ENCODE measurements around the gene GOLGA7B.

DNA sequence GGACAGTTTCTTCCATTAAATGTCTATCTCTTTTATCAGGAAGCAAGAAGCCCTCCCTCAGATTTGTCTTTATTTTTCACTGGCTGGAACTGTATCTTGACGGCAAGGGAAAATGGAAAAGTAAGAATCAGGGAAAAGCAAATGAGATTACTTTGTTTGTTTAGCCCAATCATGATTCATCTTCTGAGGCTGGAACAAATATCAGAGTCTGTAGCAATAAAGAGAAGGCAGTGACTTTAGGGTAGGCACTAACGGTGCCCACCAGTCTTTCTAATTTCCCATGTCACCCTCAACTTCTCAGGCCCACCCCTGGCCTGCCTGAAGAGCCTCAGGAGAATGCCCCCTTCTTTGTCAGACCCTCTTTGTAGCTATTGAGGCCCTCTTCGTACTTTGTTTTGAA is 36.3 kb upstream of the GOLGA7B start:
- TF ChIP-seq YY1 (IDR thresholded peaks at IDR 0.05; ENCODE audit: insufficient read depth, insufficient read length): no peak
- no peak for TF ChIP-seq ZNF274 (IDR thresholded peaks at IDR 0.05; ENCODE audit: low read depth, low read length)
- no peak for TF ChIP-seq SUZ12 (IDR thresholded peaks at IDR 0.05; ENCODE audit: extremely low read depth, insufficient read depth, insufficient read length)

Data from NT2/D1 (cell line).